GM12892 (cell line): ENCODE data around the gene ASAP3.

ENCODE experiments used
- POLR2AphosphoS5 ChIP-seq: IDR thresholded peaks from 2 replicates; pipeline ENCODE4 v1.6.1; 2011; ENCODE audit warnings: low read depth, low read length, control low read depth
- TAF1 ChIP-seq: IDR thresholded peaks from 2 replicates; pipeline ENCODE4 v1.6.1; 2011; ENCODE audit warnings: low read depth, mild to moderate bottlenecking, control low read depth, low read length, borderline replicate concordance

GRCh38 chr1:23530747-23531561 is 47.0 kb upstream of the ASAP3 start, which contains the start of gene E2F2:
- TF ChIP-seq TAF1 (0 out of 2 replicates have a peak, but pooled peaks have one; percentile 11), POLR2AphosphoS5 (no peak)
